Motor neuron (in vitro differentiated cells): ENCODE results near the gene GKAP1. TPM values are rescaled to one million over a fixed set of nuclear protein-coding genes. Genes with fewer than 3 reads are reported as not detected.
"Not testable (repeated sequence)": the region's sequence is repeated elsewhere in the genome, so short reads cannot be mapped to it uniquely, and the experiment has no call there.

Experiments
- ATAC-seq, 8 experiments: fragments of 200-7000 bp; cut with Tn5 transposase; replicated peaks in 6 of 8; 2 replicates each; pipeline ENCODE4 v1.8.0; 2021; ENCODE audit warnings: mild to moderate bottlenecking in 8 of 8, moderate library complexity in 8 of 8
- H3K27ac ChIP-seq, 2 donors: fragments of 250-450 bp; sonication (Bioruptor Pico); 2 replicates each; pipeline ENCODE4 v1.9.0; 2021; ENCODE audit warnings: antibody characterized with exemption in 2 of 2, mild to moderate bottlenecking in 2 of 2, moderate library complexity in 1 of 2
- H3K4me1 ChIP-seq, 2 donors: fragments of 250-450 bp; sonication (Bioruptor Pico); replicated peaks in 1 of 2; 2 replicates each; pipeline ENCODE4 v1.6.1; 2021; ENCODE audit warnings: antibody characterized with exemption in 2 of 2, mild to moderate bottlenecking in 2 of 2, moderate library complexity in 1 of 2
- H3K4me3 ChIP-seq, 5 donors: fragments of 250-450 bp; sonication (Bioruptor Pico); 2 replicates each; pipeline ENCODE4 v1.9.0; 2021; ENCODE audit warnings: antibody characterized with exemption in 5 of 5, mild to moderate bottlenecking in 5 of 5, moderate library complexity in 4 of 5
- WGBS, 10 experiments: fragments of 450-650 bp; shearing (Covaris generic); methylation state at CpG; one replicate each; pipeline ENCODE4 v1.0.0; 2022; 5-methylcytosine and 5-hydroxymethylcytosine counted together
- in situ Hi-C, 9 experiments: fragments of 400-800 bp; cut with MboI; loops; one replicate each; pipeline ENCODE4 v1.15.0; 2021; ENCODE audit warnings: low sequenced_read_pairs in 9 of 9, low pct_unique_long_range_greater_than_20kb in 2 of 9; ENCODE audit not compliant: unreplicated experiment in 9 of 9
- total RNA-seq, 8 experiments: library from RNA; unstranded; fragments of 300-600 nt; gene quantifications; 2 replicates each; pipeline versions ENCODE4 v1.2.3 to v1.2.4, GENCODE V29; 2022

Gene GKAP1
- total RNA-seq, 8 experiments from 2014 or later: 1.3 to 20.9 (median 14.4) TPM

- in situ Hi-C loops: loop anchor here in 1 of 9 experiments (25.0 kb wide), 1 partner anchor 197 kb away; the partner anchor contains the start of gene KIF27
- ATAC-seq: no peak
- Histone ChIP-seq H3K4me3 (no peak overlapping the region), H3K27ac (no peak overlapping the region), H3K4me1 (no peaks in the 10 kb centered on the region)
These were observed 101.8 kb downstream of the GKAP1 start for GRCh38 chr9:83715794-83716193.

GRCh38 chr9:83715221-83715620 lies 102.3 kb downstream of the GKAP1 start:
- Histone ChIP-seq H3K4me1 (no peaks in the 10 kb centered on the region), H3K27ac (no peak overlapping the region), H3K4me3 (no peak overlapping the region)
- ATAC-seq: no peak
- in situ Hi-C loops: loop anchor here in 1 of 9 experiments (25.0 kb wide), 1 partner anchor 197 kb away; the partner anchor contains the start of gene KIF27
- WGBS, 10 experiments: 67 to 100% (median 100%) methylated on average over 1 of the region's 1 CpG; no CpG with 5 or more reads in 2 of the 10 experiments

- Histone ChIP-seq H3K27ac (no peak overlapping the region), H3K4me1 (no peaks in the 10 kb centered on the region), H3K4me3 (no peak overlapping the region)
- 33 to 100% (median 81%) methylated on average over 1 to 3 of the region's 3 CpGs; no CpG with 5 or more reads in 1 of the 10 experiments for WGBS, 10 experiments
- in situ Hi-C loops: loop anchor here in 1 of 9 experiments (25.0 kb wide), 1 partner anchor 198 kb away; the partner anchor contains the start of gene KIF27
- ATAC-seq: peak in 3 of 8 experiments; percentile 66 to 88 (median 72)
These were observed 103.2 kb downstream of the GKAP1 start for GRCh38 chr9:83714329-83714728.

- peak overlapping the region; percentile 75 to 98 (median 77) for H3K4me3 ChIP-seq
- WGBS, 10 experiments: 20 to 95% (median 40%) methylated on average over 2 to 15 of the region's 20 CpGs
- ATAC-seq: peak; percentile 48 to 88 (median 82)
- H3K27ac ChIP-seq: peak overlapping the region; percentile 99 to 100
- in situ Hi-C loops: loop anchor here in 1 of 9 experiments (25.0 kb wide), 1 partner anchor 204 kb away; the partner anchor contains the start of gene KIF27
- H3K4me1 ChIP-seq: peaks cover 0 to 14% of the 10 kb centered on the region in 2 donors
These were observed 108.9 kb downstream of the GKAP1 start for GRCh38 chr9:83708515-83709158.

GRCh38 chr9:83707768-83708514 lies 109.6 kb downstream of the GKAP1 start, which contains the start of gene UBQLN1:
TSS of gene UBQLN1 (minus strand) at chr9:83707958. CDS start at chr9:83707679, 279 bp downstream.
- Histone ChIP-seq H3K4me1 (peaks cover 0 to 15% of the 10 kb centered on the region in 2 donors), H3K27ac (peak within 1 kb of the TSS; percentile 99 to 100), H3K4me3 (peak within 1 kb of the TSS; percentile 75 to 98 (median 77))
- peak; percentile 77 to 91 (median 87) for ATAC-seq
- 0 to 2% (median 0%) methylated on average over 3 to 30 of the region's 67 CpGs; no CpG with 5 or more reads in 2 of the 10 experiments for WGBS, 10 experiments
- in situ Hi-C loops: loop anchor here in 1 of 9 experiments (25.0 kb wide), 1 partner anchor 204 kb away; the partner anchor contains the start of gene KIF27

GRCh38 chr9:83707518-83707767 lies 110.1 kb downstream of the GKAP1 start:
- in situ Hi-C loops: loop anchor here in 1 of 9 experiments (25.0 kb wide), 1 partner anchor 205 kb away; the partner anchor contains the start of gene KIF27
- H3K4me1 ChIP-seq: peaks cover 0 to 15% of the 10 kb centered on the region in 2 donors
- WGBS, 10 experiments: 0 to 7% (median 0%) methylated on average over 1 to 4 of the region's 26 CpGs; no CpG with 5 or more reads in 7 of the 10 experiments
- H3K27ac ChIP-seq: peak overlapping the region; percentile 99 to 100
- H3K4me3 ChIP-seq: peak overlapping the region; percentile 75 to 98 (median 77)
- peak in 7 of 8 experiments; percentile 50 to 83 (median 62) for ATAC-seq

GRCh38 chr9:83706676-83707517 lies 110.7 kb downstream of the GKAP1 start:
- H3K27ac ChIP-seq: peak overlapping the region; percentile 99 to 100
- peaks cover 0 to 17% of the 10 kb centered on the region in 2 donors for H3K4me1 ChIP-seq
- in situ Hi-C loops: loop anchor here in 1 of 9 experiments (25.0 kb wide), 1 partner anchor 205 kb away; the partner anchor contains the start of gene KIF27
- peak; percentile 3 to 28 (median 4) for ATAC-seq
- H3K4me3 ChIP-seq: peak overlapping the region; percentile 75 to 98 (median 77)
- 0 to 5% (median 0%) methylated on average over 1 to 8 of the region's 42 CpGs; no CpG with 5 or more reads in 3 of the 10 experiments for WGBS, 10 experiments

- in situ Hi-C loops: loop anchor here in 1 of 9 experiments (25.0 kb wide), 1 partner anchor 207 kb away; the partner anchor contains the start of gene KIF27
- H3K4me3 ChIP-seq: peak overlapping the region in 1 of 5 donors; percentile 77
- 90 to 100% (median 94%) methylated on average over 1 to 10 of the region's 12 CpGs; no CpG with 5 or more reads in 4 of the 10 experiments for WGBS, 10 experiments
- not testable (repeated sequence) for H3K27ac ChIP-seq, ATAC-seq
- H3K4me1 ChIP-seq: peaks cover 0 to 18% of the 10 kb centered on the region in 2 donors
These were observed 112.3 kb downstream of the GKAP1 start for GRCh38 chr9:83705219-83705651.

- WGBS, 10 experiments: 18 to 86% (median 64%) methylated on average over 2 to 6 of the region's 6 CpGs
- ATAC-seq: peak in 3 of 8 experiments; percentile 39 to 77 (median 72)
- peaks cover 0 to 13% of the 10 kb centered on the region in 2 donors for H3K4me1 ChIP-seq
- in situ Hi-C loops: loop anchor here in 1 of 9 experiments (25.0 kb wide), 1 partner anchor 211 kb away; the partner anchor contains the start of gene KIF27
- no peak overlapping the region for H3K4me3 ChIP-seq
- H3K27ac ChIP-seq: no peak overlapping the region
These were observed 115.8 kb downstream of the GKAP1 start for GRCh38 chr9:83701769-83702168.

- 75 to 100% (median 100%) methylated on average over 1 of the region's 1 CpG; no CpG with 5 or more reads in 2 of the 10 experiments for WGBS, 10 experiments
- Histone ChIP-seq H3K27ac (no peak overlapping the region), H3K4me3 (no peak overlapping the region), H3K4me1 (peaks cover 0 to 12% of the 10 kb centered on the region in 2 donors)
- no peak for ATAC-seq
- in situ Hi-C loops: loop anchor here in 1 of 9 experiments (25.0 kb wide), 1 partner anchor 211 kb away; the partner anchor contains the start of gene KIF27
These were observed 116.3 kb downstream of the GKAP1 start for GRCh38 chr9:83701286-83701685.

- 85 to 100% (median 96%) methylated on average over 1 to 3 of the region's 3 CpGs; no CpG with 5 or more reads in 1 of the 10 experiments for WGBS, 10 experiments
- Histone ChIP-seq H3K27ac (no peak overlapping the region), H3K4me3 (no peak overlapping the region), H3K4me1 (peaks cover 0 to 4% of the 10 kb centered on the region in 2 donors)
- no peak for ATAC-seq
- in situ Hi-C loops: loop anchor here in 1 of 9 experiments (25.0 kb wide), 1 partner anchor 213 kb away; the partner anchor contains the start of gene KIF27
These were observed 118.0 kb downstream of the GKAP1 start for GRCh38 chr9:83699615-83700014.
